Nasal cavity respiratory epithelium epithelial cell of viscerocranial mucosa (primary cell): ENCODE results near the gene HARS1. TPM values are rescaled to one million over a fixed set of nuclear protein-coding genes. Genes with fewer than 3 reads are reported as not detected.

ENCODE experiments used
- total RNA-seq: library from RNA; depleted of rRNA; stranded (reverse); fragments of >200 nt; gene quantifications from 2 replicates; pipeline ENCODE4 v1.2.3, GENCODE V29; 2014

HARS1 gene
- total RNA-seq: 45.5 and 62.6 TPM in 2 replicates

GRCh38 chr5:140690941-140691924 lies at the start of gene HARS1, which contains the start of gene HARS2:
Gene HARS1, minus strand, starts transcription at chr5:140691370. Its CDS starts 66 bp downstream, at chr5:140691304.
Gene HARS2, plus strand, starts transcription at chr5:140691455. Its CDS starts 194 bp downstream, at chr5:140691649.

GRCh38 chr5:140700177-140701144 lies 9.3 kb upstream of the HARS1 start, which contains the start of gene ZMAT2:
Gene ZMAT2, plus strand, starts transcription at chr5:140700447. Its CDS starts 14 bp downstream, at chr5:140700461.

GRCh38 chr5:140673187-140673976 lies 17.8 kb downstream of the HARS1 start, which contains the start of gene DND1:
Gene DND1, minus strand, starts transcription at chr5:140673576. Its CDS starts 34 bp downstream, at chr5:140673542.

GRCh38 chr5:140664359-140665119 lies 26.6 kb downstream of the HARS1 start, which contains the start of gene WDR55:
Gene WDR55, plus strand, starts transcription at chr5:140664904. Its CDS starts 9 bp downstream, at chr5:140664913.

GRCh38 chr5:140639148-140639981 lies 51.8 kb downstream of the HARS1 start, which contains the start of gene TMCO6:
Gene TMCO6, plus strand, starts transcription at chr5:140639451. Its CDS starts 77 bp downstream, at chr5:140639528.

GRCh38 chr5:140633021-140633471 lies 58.1 kb downstream of the HARS1 start, which contains the start of gene CD14:
Gene CD14, minus strand, starts transcription at chr5:140633175. Its CDS starts 104 bp downstream, at chr5:140633071.

Other genes starting within 250 kb of the HARS1 start
- gene EIF4EBP3, start 143.7 kb downstream of the HARS1 start, total RNA-seq: 3.1 and 3.8 TPM in 2 replicates
- 19.9 and 47.5 TPM in 2 replicates for gene SRA1, start 133.9 kb downstream of the HARS1 start, total RNA-seq
- gene APBB3, start 126.8 kb downstream of the HARS1 start, total RNA-seq: 5.8 and 10.4 TPM in 2 replicates
- gene SLC35A4, start 126.5 kb downstream of the HARS1 start, total RNA-seq: 16.7 and 53.9 TPM in 2 replicates
- gene CD14, start 58.2 kb downstream of the HARS1 start, total RNA-seq: 1.4 and 6.6 TPM in 2 replicates
- gene TMCO6, start 51.9 kb downstream of the HARS1 start, total RNA-seq: 10.6 and 12.5 TPM in 2 replicates
- 17.5 and 26.7 TPM in 2 replicates for gene NDUFA2, start 43.7 kb downstream of the HARS1 start, total RNA-seq
- gene IK, start 43.5 kb downstream of the HARS1 start, total RNA-seq: 70.4 and 100 TPM in 2 replicates
- gene WDR55, start 26.5 kb downstream of the HARS1 start, total RNA-seq: 30.7 and 33.2 TPM in 2 replicates
- 0.34 and 0.36 TPM in 2 replicates for gene DND1, start 17.8 kb downstream of the HARS1 start, total RNA-seq
- 24.3 and 33.7 TPM in 2 replicates for gene HARS2, start 85 bp upstream of the HARS1 start, total RNA-seq
- 66.2 and 67.0 TPM in 2 replicates for gene ZMAT2, start 9.1 kb upstream of the HARS1 start, total RNA-seq
- gene PCDHA1, start 94.8 kb upstream of the HARS1 start, total RNA-seq: under 0.01 TPM in 1 of 2 replicates, not detected in the other
- gene PCDHA2, start 103.5 kb upstream of the HARS1 start, total RNA-seq: under 0.01 TPM in 1 of 2 replicates, not detected in the other
- 0.57 TPM in 1 of 2 replicates, not detected in the other for gene PCDHA3, start 109.7 kb upstream of the HARS1 start, total RNA-seq
- 0.34 and 2.3 TPM in 2 replicates for gene PCDHA4, start 115.7 kb upstream of the HARS1 start, total RNA-seq
- gene PCDHA5, start 130.2 kb upstream of the HARS1 start, total RNA-seq: 0.21 TPM in 1 of 2 replicates, not detected in the other
- under 0.01 and 0.85 TPM in 2 replicates for gene PCDHA6, start 136.6 kb upstream of the HARS1 start, total RNA-seq
- under 0.01 and 0.64 TPM in 2 replicates for gene PCDHA7, start 142.9 kb upstream of the HARS1 start, total RNA-seq
- gene PCDHA8, start 149.8 kb upstream of the HARS1 start, total RNA-seq: 0.21 TPM in 1 of 2 replicates, not detected in the other
- under 0.01 and 0.43 TPM in 2 replicates for gene PCDHA9, start 157.0 kb upstream of the HARS1 start, total RNA-seq
- gene PCDHA10, start 164.5 kb upstream of the HARS1 start, total RNA-seq: under 0.01 and 1.6 TPM in 2 replicates
- gene PCDHA11, start 177.6 kb upstream of the HARS1 start, total RNA-seq: 2.5 and 2.7 TPM in 2 replicates
- under 0.01 and 3.8 TPM in 2 replicates for gene PCDHA12, start 183.9 kb upstream of the HARS1 start, total RNA-seq
- under 0.01 and 2.6 TPM in 2 replicates for gene PCDHA13, start 190.8 kb upstream of the HARS1 start, total RNA-seq
- gene PCDHAC1, start 234.9 kb upstream of the HARS1 start, total RNA-seq: 1.4 and 6.9 TPM in 2 replicates